SK-N-SH (cell line): Measurements from ENCODE around the gene SESTD1. TPM values are rescaled to one million over a fixed set of nuclear protein-coding genes. Genes with fewer than 3 reads are reported as not detected.

Experiments used
- CTCF ChIA-PET: fragments of 300-600, 350-600 bp; formaldehyde crosslinking; extraction: SDS; loops from one replicate; lab custom pipeline; 2021; lab: Yijun Ruan, JAX
- POLR2A ChIA-PET: fragments of 350-600 bp; sonication (Branson Sonifier 250); formaldehyde crosslinking; extraction: SDS; loops from one replicate; lab custom pipeline; 2020; ENCODE audit warnings: antibody characterized with exemption, inconsistent platforms; lab: Yijun Ruan, JAX
- DNase-seq: peaks from one replicate; pipeline ENCODE4 v3.0.0; 2012
- H2AFZ ChIP-seq: fragments of 200-600 bp; sonication (generic); 2 replicates; pipeline ENCODE4 v1.8.1; 2016; ENCODE audit warnings: antibody characterized with exemption, mild to moderate bottlenecking, low read depth
- H3F3A ChIP-seq: fragments of 200-600 bp; sonication (generic); replicated peaks from 2 replicates; pipeline ENCODE3; 2016; ENCODE audit warnings: antibody characterized with exemption, mild to moderate bottlenecking; ENCODE audit not compliant: insufficient read depth
- H3K27ac ChIP-seq, 2 experiments: fragments of 200-500 bp in 1 of 2; fragments of 200-600 bp in 1 of 2; sonication (Bioruptor generic) in 1 of 2; sonication (generic), shearing (Covaris generic) in 1 of 2; 2 replicates each; pipeline versions ENCODE4 v1.5.1 to v1.6.1; 2014 to 2016; ENCODE audit warnings: low read depth in 2 of 2, inconsistent platforms in 1 of 2, low read length in 1 of 2, mild to moderate bottlenecking in 1 of 2, mixed read lengths in 1 of 2
- H3K27me3 ChIP-seq: fragments of 200-600 bp; sonication (generic), shearing (Covaris generic); 2 replicates; pipeline ENCODE4 v1.6.1; 2016; ENCODE audit warnings: mixed run types; ENCODE audit not compliant: insufficient read depth
- H3K36me3 ChIP-seq, 2 experiments: fragments of 200-500 bp in 1 of 2; fragments of 200-600 bp in 1 of 2; sonication (Bioruptor generic) in 1 of 2; sonication (generic) in 1 of 2; replicated peaks in 1 of 2; 2 replicates each; pipeline versions ENCODE3 to v1.5.1; 2014 to 2016; ENCODE audit warnings: low read length in 1 of 2, mild to moderate bottlenecking in 1 of 2; ENCODE audit not compliant: insufficient read depth in 2 of 2, control insufficient read depth in 1 of 2
- H3K4me1 ChIP-seq, 2 experiments: fragments of 200-500 bp in 1 of 2; fragments of 200-600 bp in 1 of 2; sonication (Bioruptor generic) in 1 of 2; sonication (generic), shearing (Covaris generic) in 1 of 2; 2 replicates each; pipeline versions ENCODE4 v1.5.1 to v1.6.1; 2014 to 2016; ENCODE audit warnings: low read depth in 1 of 2, low read length in 1 of 2, mixed run types in 1 of 2; ENCODE audit not compliant: insufficient read depth in 2 of 2, control insufficient read depth in 1 of 2
- H3K4me2 ChIP-seq: fragments of 200-600 bp; sonication (generic), shearing (Covaris generic); 2 replicates; pipeline ENCODE4 v1.6.1; 2017; ENCODE audit warnings: mixed run types
- H3K4me3 ChIP-seq, 2 experiments: fragments of 200-500 bp in 1 of 2; fragments of 200-600 bp in 1 of 2; sonication (Bioruptor generic) in 1 of 2; sonication (generic), shearing (Covaris generic) in 1 of 2; 2 replicates each; pipeline versions ENCODE4 v1.5.1 to v1.8.1; 2014 to 2016; ENCODE audit warnings: low read depth in 2 of 2, inconsistent platforms in 1 of 2, low read length in 1 of 2, mild to moderate bottlenecking in 1 of 2, mixed read lengths in 1 of 2, moderate library complexity in 1 of 2
- H3K79me2 ChIP-seq: fragments of 200-600 bp; sonication (generic); 2 replicates; pipeline ENCODE4 v1.8.1; 2017; ENCODE audit warnings: mild to moderate bottlenecking; ENCODE audit not compliant: insufficient read depth
- H3K9ac ChIP-seq: fragments of 200-600 bp; sonication (generic); 2 replicates; pipeline ENCODE4 v1.6.1; 2017; ENCODE audit warnings: mixed run types
- H3K9me2 ChIP-seq: fragments of 200-600 bp; sonication (generic); 2 replicates; pipeline ENCODE4 v1.6.1; 2017; ENCODE audit warnings: mixed run types
- H3K9me3 ChIP-seq: fragments of 200-600 bp; sonication (generic); 2 replicates; pipeline ENCODE4 v1.6.1; 2017; ENCODE audit warnings: mixed run types, mild to moderate bottlenecking, moderate library complexity
- H4K20me1 ChIP-seq: fragments of 200-600 bp; sonication (generic); 2 replicates; pipeline ENCODE4 v1.6.1; 2017; ENCODE audit warnings: mild to moderate bottlenecking, mixed run types; ENCODE audit not compliant: insufficient read depth
- CTCF ChIP-seq: fragments of 200-600 bp; sonication (generic); IDR thresholded peaks from 2 replicates; pipeline ENCODE4 v1.6.1; 2017; ENCODE audit warnings: antibody characterized with exemption, mild to moderate bottlenecking, moderate library complexity
- EP300 ChIP-seq, 2 experiments: IDR thresholded peaks; 2 replicates each; pipeline versions ENCODE4 v1.4.0 to v1.6.1; 2012; ENCODE audit warnings: borderline replicate concordance in 1 of 2, low read depth in 1 of 2, low read length in 1 of 2
- EZH2phosphoT487 ChIP-seq: fragments of 200-600 bp; sonication (generic); IDR thresholded peaks from 2 replicates; pipeline ENCODE4 v1.6.1; 2017; ENCODE audit warnings: low read depth, mixed run types, mild to moderate bottlenecking, antibody characterized with exemption, moderate library complexity, borderline replicate concordance
- FOXJ3 ChIP-seq: sonication (generic); formaldehyde crosslinking; IDR thresholded peaks from 2 replicates; pipeline ENCODE4 v1.5.1; 2020; ENCODE audit warnings: mild to moderate bottlenecking, missing genetic modification reagents
- FOXM1 ChIP-seq: IDR thresholded peaks from 2 replicates; pipeline ENCODE4 v1.4.0; 2012; ENCODE audit warnings: low read depth, mild to moderate bottlenecking
- GABPA ChIP-seq: IDR thresholded peaks from 2 replicates; pipeline ENCODE4 v1.4.0; 2012; ENCODE audit warnings: low read depth, mild to moderate bottlenecking
- JUND ChIP-seq: IDR thresholded peaks from 2 replicates; pipeline ENCODE4 v1.4.0; 2012
- NFIC ChIP-seq: IDR thresholded peaks from 2 replicates; pipeline ENCODE4 v1.4.0; 2012; ENCODE audit warnings: borderline replicate concordance
- NRF1 ChIP-seq: IDR thresholded peaks from 2 replicates; pipeline ENCODE4 v1.6.1; 2012; ENCODE audit warnings: low read depth, mild to moderate bottlenecking, low read length
- POLR2AphosphoS5 ChIP-seq: IDR thresholded peaks from 2 replicates; pipeline ENCODE4 v1.6.1; 2012; ENCODE audit warnings: low read depth, low read length
- RCOR1 ChIP-seq: fragments of 150-350 bp; IDR thresholded peaks from 2 replicates; pipeline ENCODE4 v1.6.1; 2017; ENCODE audit warnings: antibody characterized with exemption, low read length
- REST ChIP-seq: IDR thresholded peaks from 2 replicates; pipeline ENCODE4 v1.6.1; 2012; ENCODE audit warnings: mild to moderate bottlenecking, low read depth, low read length, moderate library complexity
- SMC3 ChIP-seq: IDR thresholded peaks from 2 replicates; pipeline ENCODE4 v1.6.1; 2012; ENCODE audit warnings: low read depth, low read length, improper control_type of control experiment
- TAF1 ChIP-seq: IDR thresholded peaks from 2 replicates; pipeline ENCODE4 v1.6.1; 2012; ENCODE audit warnings: low read depth, mild to moderate bottlenecking, low read length, moderate library complexity, borderline replicate concordance
- TCF12 ChIP-seq: IDR thresholded peaks from 2 replicates; pipeline ENCODE4 v1.4.0; 2012
- TEAD4 ChIP-seq: IDR thresholded peaks from 2 replicates; pipeline ENCODE4 v1.4.0; 2012; ENCODE audit warnings: mild to moderate bottlenecking, borderline replicate concordance; ENCODE audit not compliant: insufficient read depth
- USF1 ChIP-seq: IDR thresholded peaks from 2 replicates; pipeline ENCODE4 v1.4.0; 2012; ENCODE audit warnings: low read depth, borderline replicate concordance
- USF2 ChIP-seq: fragments of 150-350 bp; IDR thresholded peaks from 2 replicates; pipeline ENCODE4 v1.6.1; 2017; ENCODE audit warnings: antibody characterized with exemption, low read length, low read depth, borderline replicate concordance
- WGBS: methylation state at CpG from one replicate; pipeline ENCODE4 v1.1.6; 2017; ENCODE audit warnings: low lambda C conversion rate; 5-methylcytosine and 5-hydroxymethylcytosine counted together
- polyA plus RNA-seq, 3 experiments: library from polyadenylated mRNA; depleted of rRNA; stranded (reverse); fragments of >200 nt; gene quantifications; 2 replicates each; pipeline ENCODE4 v1.2.3, GENCODE V29; 2012
- TF ChIP-seq, protein P1 (sequence below): IDR thresholded peaks from 2 replicates; pipeline ENCODE4; 2012

The SESTD1 gene
- polyA plus RNA-seq, 1 of the 3 experiments (the other 2 are of a cell fraction) = 4.6 TPM

- TF ChIP-seq USF2 = no peak
- TF ChIP-seq FOXM1 = no peak
- TF ChIP-seq USF1 = no peak
- no peak for TF ChIP-seq GABPA
- TF ChIP-seq, protein P1, sequence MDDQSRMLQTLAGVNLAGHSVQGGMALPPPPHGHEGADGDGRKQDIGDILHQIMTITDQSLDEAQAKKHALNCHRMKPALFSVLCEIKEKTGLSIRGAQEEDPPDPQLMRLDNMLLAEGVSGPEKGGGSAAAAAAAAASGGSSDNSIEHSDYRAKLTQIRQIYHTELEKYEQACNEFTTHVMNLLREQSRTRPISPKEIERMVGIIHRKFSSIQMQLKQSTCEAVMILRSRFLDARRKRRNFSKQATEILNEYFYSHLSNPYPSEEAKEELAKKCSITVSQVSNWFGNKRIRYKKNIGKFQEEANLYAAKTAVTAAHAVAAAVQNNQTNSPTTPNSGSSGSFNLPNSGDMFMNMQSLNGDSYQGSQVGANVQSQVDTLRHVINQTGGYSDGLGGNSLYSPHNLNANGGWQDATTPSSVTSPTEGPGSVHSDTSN = no peak
- TF ChIP-seq EP300 (IDR thresholded peaks at IDR 0.05; ENCODE audit: borderline replicate concordance in 1 of 2, low read depth in 1 of 2, low read length in 1 of 2) = no peak
Observed at GRCh38 chr2:179098080-179098689, 166.4 kb downstream of the SESTD1 start (continued).

DNA sequence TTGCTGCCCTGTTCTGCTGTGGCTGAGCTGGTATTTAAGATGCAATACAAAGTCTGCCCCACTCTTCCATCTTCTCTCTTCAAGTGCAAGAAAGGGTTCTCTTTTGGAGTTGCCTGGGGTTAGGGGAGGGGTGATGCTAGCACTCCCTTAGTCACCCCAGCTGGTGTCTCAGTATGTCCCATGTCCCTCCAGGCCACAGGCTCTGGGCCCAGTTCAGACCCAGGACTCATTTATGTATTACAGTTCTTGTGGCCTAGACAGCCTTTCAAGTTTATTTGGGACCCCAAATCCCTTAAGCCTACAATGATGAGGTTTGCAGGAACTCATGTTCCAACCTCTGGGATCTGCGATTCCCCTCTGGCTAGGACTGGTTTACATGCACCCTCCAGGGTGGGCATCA is 167.5 kb downstream of the SESTD1 start:
- ChIA-PET POLR2A (no interaction called here), CTCF (no interaction called here)
- H3K36me3 ChIP-seq = no peaks in the 10 kb centered on the region
- H3K27me3 ChIP-seq = no peaks in the 10 kb centered on the region
- H2AFZ ChIP-seq = no peak overlapping the region
- H3K4me2 ChIP-seq = no peak overlapping the region
- H3K4me3 ChIP-seq = no peak overlapping the region
- no peaks in the 10 kb centered on the region for H3K9me2 ChIP-seq
- no peak for DNase-seq
- H3K4me1 ChIP-seq = no peaks in the 10 kb centered on the region
- no peaks in the 10 kb centered on the region for H3K79me2 ChIP-seq
- H3K9ac ChIP-seq = no peak overlapping the region
- no peak overlapping the region for H3K27ac ChIP-seq
- TF ChIP-seq TEAD4 (no peak), EZH2phosphoT487 (no peak), NRF1 (no peak), TAF1 (no peak), USF1 (no peak), NFIC (no peak), REST (no peak), FOXJ3 (CRISPR knock-in tag) (no peak), JUND (no peak), POLR2AphosphoS5 (no peak), RCOR1 (no peak), TCF12 (no peak), SMC3 (no peak), CTCF (no peak)
- TF ChIP-seq, protein P1 = no peak
- TF ChIP-seq, all 33 proteins: peak for 0
- Histone ChIP-seq H4K20me1 (no peaks in the 10 kb centered on the region), H3F3A (no peaks in the 10 kb centered on the region), H3K9me3 (no peaks in the 10 kb centered on the region)
- 90% methylated on average over 1 of the region's 1 CpG for WGBS
